GM19240 (cell line): ENCODE measurements around the gene GNRHR.

ENCODE experiments used
- DNase-seq: peaks from one replicate; pipeline ENCODE4 v3.0.0; 2011; ENCODE audit warnings: low spot score; ENCODE audit not compliant: insufficient read length

GNRHR gene

GRCh38 chr4:67700116-67700737, 54.0 kb downstream of the GNRHR start:
- DNase-seq: no peak

DNA sequence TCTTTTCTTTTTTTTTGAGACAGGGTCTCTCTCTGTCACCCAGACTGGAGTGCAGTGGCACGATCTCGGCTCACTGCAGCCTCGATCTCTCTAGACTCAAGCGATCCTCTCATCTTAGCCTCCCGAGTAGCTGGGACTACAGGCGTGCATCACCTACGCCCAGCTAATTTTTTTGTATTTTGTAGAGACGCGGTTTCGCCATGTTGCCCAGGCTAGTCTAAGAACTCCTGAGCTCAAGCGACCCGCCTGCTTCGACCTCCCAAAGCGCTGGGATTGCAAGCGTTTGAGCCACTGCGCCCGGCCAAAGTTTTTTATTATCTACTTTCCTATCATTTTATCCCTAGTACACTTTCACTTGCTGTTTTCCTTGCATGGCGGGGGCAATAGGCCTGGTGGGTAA, 54.6 kb downstream of the GNRHR start:
- no peak for DNase-seq

- DNase-seq: no peak
Observed at GRCh38 chr4:67697860-67698687, 56.1 kb downstream of the GNRHR start.

GRCh38 chr4:67696061-67696460, 58.1 kb downstream of the GNRHR start:
- DNase-seq: no peak

GRCh38 chr4:67694662-67695061, 59.5 kb downstream of the GNRHR start:
- no peak for DNase-seq

DNA sequence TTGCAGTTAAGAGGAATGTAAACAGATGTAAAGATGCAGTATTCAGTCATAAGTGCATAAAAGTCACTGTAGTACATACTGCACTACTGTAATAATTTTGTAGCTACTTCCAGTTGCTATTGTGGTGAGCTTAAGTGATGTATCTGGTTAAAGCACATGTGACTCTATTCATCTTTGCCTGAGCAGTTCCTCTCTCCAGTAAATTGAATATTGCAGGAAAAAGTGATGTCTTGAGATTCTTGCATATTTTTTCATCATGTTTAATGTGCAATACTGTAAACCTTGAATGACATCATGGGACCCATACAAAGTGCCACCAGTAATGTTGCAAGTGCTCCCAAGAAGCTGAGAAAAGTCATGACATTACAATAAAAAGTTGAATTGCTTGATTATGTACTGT, 62.9 kb downstream of the GNRHR start:
- DNase-seq: no peak
